Neuronal stem cell (in vitro differentiated cells): Measurements from ENCODE around the gene CD37.

Experiments
- DNase-seq: peaks from one replicate; pipeline ENCODE4 v3.0.0-alpha.2; 2013; ENCODE audit warnings: low spot score
- H2AFZ ChIP-seq: one replicate; pipeline ENCODE4 v1.6.1; 2013; ENCODE audit warnings: mild to moderate bottlenecking, low read length, inconsistent platforms
- H2AK5ac ChIP-seq: 2 replicates; pipeline ENCODE4 v1.6.1; 2013; ENCODE audit warnings: low read depth, mild to moderate bottlenecking, inconsistent platforms, low read length, moderate library complexity, mixed read lengths
- H2BK120ac ChIP-seq: 2 replicates; pipeline ENCODE4 v1.6.1; 2013; ENCODE audit warnings: low read depth, mild to moderate bottlenecking, inconsistent platforms, low read length, moderate library complexity, mixed read lengths
- H2BK12ac ChIP-seq: one replicate; pipeline ENCODE4 v1.6.1; 2013; ENCODE audit warnings: low read length, inconsistent platforms
- H2BK15ac ChIP-seq: 2 replicates; pipeline ENCODE4 v1.6.1; 2013; ENCODE audit warnings: mild to moderate bottlenecking, low read length, inconsistent platforms, mixed read lengths
- H2BK5ac ChIP-seq: one replicate; pipeline ENCODE4 v1.6.1; 2013; ENCODE audit warnings: inconsistent platforms, mild to moderate bottlenecking, low read length, moderate library complexity
- H3K14ac ChIP-seq: one replicate; pipeline ENCODE4 v1.6.1; 2013; ENCODE audit warnings: low read length, inconsistent platforms
- H3K18ac ChIP-seq: 2 replicates; pipeline ENCODE4 v1.6.1; 2013; ENCODE audit warnings: low read length, inconsistent platforms
- H3K23ac ChIP-seq: 2 replicates; pipeline ENCODE4 v1.6.1; 2013; ENCODE audit warnings: low read depth, mild to moderate bottlenecking, mixed read lengths, low read length, inconsistent platforms; ENCODE audit not compliant: poor library complexity
- H3K27ac ChIP-seq: replicated peaks from 3 replicates; pipeline ENCODE4 v1.5.1; 2013; ENCODE audit warnings: low read length, inconsistent platforms
- H3K27me3 ChIP-seq, 3 experiments: 2 replicates each; pipeline ENCODE4 v1.6.1; 2013; ENCODE audit warnings: low read length in 3 of 3, mild to moderate bottlenecking in 2 of 3, inconsistent platforms in 1 of 3, low read depth in 1 of 3, mixed read lengths in 1 of 3, moderate library complexity in 1 of 3; ENCODE audit not compliant: control insufficient read depth in 3 of 3, insufficient read depth in 3 of 3
- H3K36me3 ChIP-seq, 2 donors: replicated peaks in 1 of 2; 2 replicates each; pipeline ENCODE4 v1.6.1; 2013; ENCODE audit warnings: low read length in 2 of 2; ENCODE audit not compliant: control insufficient read depth in 2 of 2, insufficient read depth in 2 of 2
- H3K4ac ChIP-seq: 2 replicates; pipeline ENCODE4 v1.6.1; 2013; ENCODE audit warnings: inconsistent platforms, mild to moderate bottlenecking, low read length, moderate library complexity
- H3K4me1 ChIP-seq, 2 donors: 1 replicate in 1 of 2; 2 replicates in 1 of 2; pipeline ENCODE4 v1.6.1; 2013; ENCODE audit warnings: low read length in 2 of 2, low read depth in 1 of 2; ENCODE audit not compliant: control insufficient read depth in 2 of 2, insufficient read depth in 1 of 2
- H3K4me2 ChIP-seq: one replicate; pipeline ENCODE4 v1.6.1; 2013; ENCODE audit warnings: mild to moderate bottlenecking, low read length, inconsistent platforms; ENCODE audit not compliant: insufficient read depth, poor library complexity, severe bottlenecking
- H3K4me3 ChIP-seq, 2 donors: 2 replicates each; pipeline ENCODE4 v1.5.1; 2013; ENCODE audit warnings: low read length in 2 of 2, mild to moderate bottlenecking in 2 of 2, inconsistent platforms in 1 of 2, moderate library complexity in 1 of 2
- H3K79me1 ChIP-seq: one replicate; pipeline ENCODE4 v1.6.1; 2013; ENCODE audit warnings: low read depth, mild to moderate bottlenecking, inconsistent platforms, low read length, moderate library complexity
- H3K9ac ChIP-seq: one replicate; pipeline ENCODE4 v1.6.1; 2013; ENCODE audit warnings: mild to moderate bottlenecking, low read depth, low read length, inconsistent platforms; ENCODE audit not compliant: poor library complexity
- H3K9me3 ChIP-seq, 2 donors: replicated peaks in 1 of 2; 2 replicates each; pipeline versions ENCODE3 to v1.6.1; 2013; ENCODE audit warnings: low read length in 2 of 2, mild to moderate bottlenecking in 2 of 2, inconsistent platforms in 1 of 2, low read depth in 1 of 2, mixed read lengths in 1 of 2, moderate library complexity in 1 of 2; ENCODE audit not compliant: control insufficient read depth in 2 of 2, insufficient read depth in 1 of 2
- H4K8ac ChIP-seq: one replicate; pipeline ENCODE4 v1.6.1; 2013; ENCODE audit warnings: low read depth, mild to moderate bottlenecking, inconsistent platforms, low read length, moderate library complexity
- H4K91ac ChIP-seq: one replicate; pipeline ENCODE4 v1.6.1; 2013; ENCODE audit warnings: low read length, low read depth, mild to moderate bottlenecking, inconsistent platforms; ENCODE audit not compliant: poor library complexity
- WGBS, 2 donors: extraction: QIAGEN DNeasy Blood & Tissue Kit; methylation state at CpG; one replicate each; pipeline ENCODE4 v1.1.7; 2013; ENCODE audit warnings: missing lambda C conversion rate in 2 of 2, mixed read lengths in 1 of 2; ENCODE audit not compliant: insufficient read length in 2 of 2, insufficient replicate concordance in 1 of 2; ENCODE audit errors: extremely low coverage in 2 of 2; 5-methylcytosine and 5-hydroxymethylcytosine counted together

CD37 gene

GRCh38 chr19:49364083-49364737 is 29.0 kb downstream of the CD37 start:
- no peak overlapping the region for H3K9ac ChIP-seq
- no peak for DNase-seq
- no peaks in the 10 kb centered on the region for H3K27me3 ChIP-seq
- peak overlapping the region; percentile 50 to 99 for H3K4me3 ChIP-seq
- WGBS, 2 donors = no CpG with 5 or more reads among the region's 27 CpGs
- H2BK15ac ChIP-seq = peak overlapping the region; percentile 75
- H2AK5ac ChIP-seq = peak overlapping the region; percentile 94
- peak overlapping the region; percentile 38 for H3K14ac ChIP-seq
- peak overlapping the region; percentile 73 for H2BK12ac ChIP-seq
- peak overlapping the region; percentile 17 for H3K23ac ChIP-seq
- H3K9me3 ChIP-seq = peaks cover under 1 to 8% of the 10 kb centered on the region in 2 donors
- H3K79me1 ChIP-seq = peaks cover 10% of the 10 kb centered on the region
- H2BK120ac ChIP-seq = no peak overlapping the region
- H3K18ac ChIP-seq = peak overlapping the region; percentile 85
- peak overlapping the region; percentile 84 for H2AFZ ChIP-seq
- peaks cover 4 to 17% of the 10 kb centered on the region in 2 donors for H3K4me1 ChIP-seq
- H3K36me3 ChIP-seq = peaks cover 5 to 12% of the 10 kb centered on the region in 2 donors
- H4K8ac ChIP-seq = no peak overlapping the region
- peak overlapping the region; percentile 85 for H4K91ac ChIP-seq
- H3K4me2 ChIP-seq = peak overlapping the region; percentile 62
- H3K27ac ChIP-seq = peak overlapping the region; percentile 81
- peak overlapping the region; percentile 11 for H3K4ac ChIP-seq
- H2BK5ac ChIP-seq = peak overlapping the region; percentile 75

- Histone ChIP-seq H3K79me1 (peaks cover 2% of the 10 kb centered on the region), H3K14ac (no peak overlapping the region), H2BK5ac (no peak overlapping the region), H3K27ac (no peak overlapping the region), H3K36me3 (no peaks in the 10 kb centered on the region), H3K9ac (no peak overlapping the region), H3K9me3 (peaks cover 7 to 27% of the 10 kb centered on the region in 2 donors), H4K8ac (no peak overlapping the region), H3K4me1 (peaks cover 0 to 8% of the 10 kb centered on the region in 2 donors), H2AFZ (no peak overlapping the region), H3K27me3 (no peaks in the 10 kb centered on the region), H2BK12ac (no peak overlapping the region), H2BK15ac (no peak overlapping the region), H3K23ac (no peak overlapping the region), H4K91ac (no peak overlapping the region), H3K4me2 (no peak overlapping the region), H2BK120ac (no peak overlapping the region), H3K18ac (no peak overlapping the region), H3K4me3 (no peak overlapping the region), H3K4ac (no peak overlapping the region), H2AK5ac (no peak overlapping the region)
- no peak for DNase-seq
These were observed 30.9 kb downstream of the CD37 start for GRCh38 chr19:49366110-49366509.

- H3K18ac ChIP-seq = no peak overlapping the region
- no peak overlapping the region for H4K8ac ChIP-seq
- H3K4ac ChIP-seq = no peak overlapping the region
- H3K14ac ChIP-seq = no peak overlapping the region
- no peak overlapping the region for H4K91ac ChIP-seq
- H2AK5ac ChIP-seq = no peak overlapping the region
- no peaks in the 10 kb centered on the region for H3K79me1 ChIP-seq
- no peak overlapping the region for H3K4me3 ChIP-seq
- no CpG with 5 or more reads among the region's 5 CpGs for WGBS, 2 donors
- H3K36me3 ChIP-seq = no peaks in the 10 kb centered on the region
- H2BK12ac ChIP-seq = no peak overlapping the region
- DNase-seq = no peak
- no peaks in the 10 kb centered on the region for H3K27me3 ChIP-seq
- peaks cover 7 to 27% of the 10 kb centered on the region in 2 donors for H3K9me3 ChIP-seq
- no peak overlapping the region for H3K4me2 ChIP-seq
- no peak overlapping the region for H3K9ac ChIP-seq
- H3K27ac ChIP-seq = no peak overlapping the region
- no peak overlapping the region for H2BK15ac ChIP-seq
- H3K23ac ChIP-seq = no peak overlapping the region
- peaks cover 0 to 5% of the 10 kb centered on the region in 2 donors for H3K4me1 ChIP-seq
- H2BK120ac ChIP-seq = no peak overlapping the region
- H2BK5ac ChIP-seq = no peak overlapping the region
- H2AFZ ChIP-seq = no peak overlapping the region
These were observed 33.6 kb downstream of the CD37 start for GRCh38 chr19:49368711-49369358.

- no CpG with 5 or more reads among the region's 3 CpGs for WGBS, 2 donors
These were observed 36.0 kb downstream of the CD37 start for GRCh38 chr19:49371184-49371583.

More at GRCh38 chr19:49371184-49371583, 36.0 kb downstream of the CD37 start:
- Histone ChIP-seq H3K4me3 (no peak overlapping the region), H3K9ac (no peak overlapping the region), H3K36me3 (no peaks in the 10 kb centered on the region), H2AK5ac (no peak overlapping the region), H2BK5ac (no peak overlapping the region), H3K9me3 (peaks cover 7 to 27% of the 10 kb centered on the region in 2 donors), H3K79me1 (no peaks in the 10 kb centered on the region), H3K18ac (no peak overlapping the region), H3K4me1 (no peaks in the 10 kb centered on the region), H4K8ac (no peak overlapping the region), H3K14ac (no peak overlapping the region), H3K27ac (no peak overlapping the region), H2BK12ac (no peak overlapping the region), H3K23ac (no peak overlapping the region), H2BK120ac (no peak overlapping the region), H3K27me3 (no peaks in the 10 kb centered on the region), H2BK15ac (no peak overlapping the region), H4K91ac (no peak overlapping the region), H3K4me2 (no peak overlapping the region), H3K4ac (no peak overlapping the region), H2AFZ (no peak overlapping the region)
- no peak for DNase-seq
